ENCODE measurements around the gene CD2AP.
"Not testable (repeated sequence)": the region's sequence is repeated elsewhere in the genome, so short reads cannot be mapped to it uniquely, and the experiment has no call there.

DNA sequence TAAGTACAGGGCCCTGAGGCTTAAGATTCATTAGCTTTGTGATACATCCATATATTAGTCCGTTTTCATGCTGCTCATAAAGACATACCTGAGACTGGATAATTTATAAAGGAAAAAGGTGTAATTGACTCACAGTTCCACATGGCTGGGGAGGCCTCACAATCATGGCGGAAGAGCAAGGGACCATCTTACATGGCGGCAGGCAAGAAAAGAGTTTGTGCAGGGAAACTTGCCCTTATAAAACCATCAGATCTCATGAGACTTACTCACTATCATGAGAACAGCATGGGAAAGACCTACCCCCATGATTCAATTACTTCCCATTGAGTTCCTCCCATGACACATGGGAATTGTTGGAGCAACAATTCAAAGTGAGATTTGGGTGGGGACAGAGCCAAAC, 32.6 kb upstream of the CD2AP start:
- TF ChIP-seq EP300, POLR2A, CTCF (IDR thresholded peaks at IDR 0.05): not testable (repeated sequence)

All from sigmoid colon (tissue), 4 donors.